ENCODE measurements around the gene MEOX1.

- TF ChIP-seq EZH2 (IDR thresholded peaks at IDR 0.05; ENCODE audit: low read depth) (no peak), CTCF (conservative IDR thresholded peaks at IDR 0.05) (no peak)
Observed at GRCh38 chr17:43616421-43616820, 45.3 kb downstream of the MEOX1 start.
